Measurements from ENCODE around the gene MIPOL1. TPM values are rescaled to one million over a fixed set of nuclear protein-coding genes. Genes with fewer than 3 reads are reported as not detected.

The MIPOL1 gene
- total and polyA plus RNA-seq, 7 experiments from 2014 or later, result 0.12 to 0.69 (median 0.27) TPM; not detected in 4

DNA sequence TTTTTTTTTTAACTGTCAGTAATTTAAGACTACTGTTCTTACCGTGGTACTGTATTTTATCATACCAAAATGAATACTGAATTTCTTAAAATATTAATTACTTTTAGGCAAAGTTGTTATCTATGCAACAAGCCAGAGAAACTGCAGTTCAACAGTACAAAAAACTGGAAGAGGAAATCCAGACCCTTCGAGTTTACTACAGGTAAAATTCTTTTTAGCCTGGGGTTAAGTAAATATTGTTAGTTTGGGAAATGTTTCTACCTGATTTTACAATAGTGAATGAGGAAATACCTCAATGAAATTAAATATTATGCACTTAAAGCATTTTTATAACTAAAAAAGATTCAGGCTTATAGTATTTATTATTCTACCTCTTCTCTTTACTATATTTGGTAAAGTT, 225.0 kb downstream of the MIPOL1 start:
- H3K27ac Mint-ChIP-seq, result no peak overlapping the region
- ATAC-seq, result no peak
- H3K9me3 Mint-ChIP-seq, result peaks cover 0 to 11% (median 0%) of the 10 kb centered on the region in 11 donors
- no peaks in the 10 kb centered on the region for H3K4me1 Mint-ChIP-seq
- Histone ChIP-seq H3K9me3 (ENCODE audit: control insufficient read depth in 2 of 3, low read length in 3 of 3) (no peaks in the 10 kb centered on the region), H3K27ac (ENCODE audit: low read depth, low read length) (no peak overlapping the region), H3K4me1 (ENCODE audit: control insufficient read depth in 2 of 2, insufficient read depth in 2 of 2, low read length in 2 of 2) (no peaks in the 10 kb centered on the region), H3K36me3 (ENCODE audit: control insufficient read depth in 2 of 3, insufficient read depth in 3 of 3, low read length in 3 of 3) (no peaks in the 10 kb centered on the region), H3K27me3 (ENCODE audit: control insufficient read depth in 2 of 2, insufficient read depth in 2 of 2, low read length in 2 of 2) (no peaks in the 10 kb centered on the region), H3K4me3 (ENCODE audit: low read length) (no peak overlapping the region)
- H3K36me3 Mint-ChIP-seq, result no peaks in the 10 kb centered on the region
- no peak overlapping the region for H3K4me3 Mint-ChIP-seq
- H3K27me3 Mint-ChIP-seq, result no peaks in the 10 kb centered on the region
- DNase-seq, result no peak
- CTCF ChIA-PET, result no interaction called here
- POLR2A ChIA-PET, result no interaction called here
- intact Hi-C loops (cut with micrococcal nuclease), result no loop called here

DNA sequence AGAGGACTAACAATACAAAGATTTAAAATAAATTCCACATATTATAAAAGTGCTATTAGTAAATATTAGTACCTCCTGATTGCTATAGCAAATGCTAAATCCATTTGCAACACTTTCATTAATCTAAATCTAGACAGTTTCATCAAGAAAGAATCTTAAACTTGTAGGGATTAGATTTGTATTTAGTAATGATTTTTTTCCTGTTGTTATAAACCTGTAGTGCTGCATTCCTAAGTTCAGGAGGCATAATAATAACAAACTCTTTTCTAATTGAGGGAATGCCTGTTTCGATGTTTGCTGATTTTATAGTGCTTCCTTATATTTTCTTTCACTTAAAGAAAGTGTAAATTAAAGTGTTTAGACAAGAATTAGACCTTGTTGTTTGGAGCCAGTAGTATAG, 231.2 kb downstream of the MIPOL1 start:
- Mint-ChIP-seq H3K4me1 (no peaks in the 10 kb centered on the region), H3K9me3 (peaks cover 0 to 21% (median 4%) of the 10 kb centered on the region in 11 donors), H3K4me3 (no peak overlapping the region), H3K27ac (no peak overlapping the region), H3K27me3 (no peaks in the 10 kb centered on the region), H3K36me3 (no peaks in the 10 kb centered on the region)
- POLR2A ChIA-PET, result no interaction called here
- CTCF ChIA-PET, result no interaction called here
- ATAC-seq (no peak), DNase-seq (no peak)
- Histone ChIP-seq H3K4me1 (ENCODE audit: control insufficient read depth in 2 of 2, insufficient read depth in 2 of 2, low read length in 2 of 2) (no peaks in the 10 kb centered on the region), H3K27ac (ENCODE audit: low read depth, low read length) (no peak overlapping the region), H3K27me3 (ENCODE audit: control insufficient read depth in 2 of 2, insufficient read depth in 2 of 2, low read length in 2 of 2) (no peaks in the 10 kb centered on the region), H3K4me3 (ENCODE audit: low read length) (no peak overlapping the region), H3K9me3 (ENCODE audit: control insufficient read depth in 2 of 3, low read length in 3 of 3) (no peaks in the 10 kb centered on the region), H3K36me3 (ENCODE audit: control insufficient read depth in 2 of 3, insufficient read depth in 3 of 3, low read length in 3 of 3) (no peaks in the 10 kb centered on the region)
- intact Hi-C loops (cut with micrococcal nuclease), result no loop called here

DNA sequence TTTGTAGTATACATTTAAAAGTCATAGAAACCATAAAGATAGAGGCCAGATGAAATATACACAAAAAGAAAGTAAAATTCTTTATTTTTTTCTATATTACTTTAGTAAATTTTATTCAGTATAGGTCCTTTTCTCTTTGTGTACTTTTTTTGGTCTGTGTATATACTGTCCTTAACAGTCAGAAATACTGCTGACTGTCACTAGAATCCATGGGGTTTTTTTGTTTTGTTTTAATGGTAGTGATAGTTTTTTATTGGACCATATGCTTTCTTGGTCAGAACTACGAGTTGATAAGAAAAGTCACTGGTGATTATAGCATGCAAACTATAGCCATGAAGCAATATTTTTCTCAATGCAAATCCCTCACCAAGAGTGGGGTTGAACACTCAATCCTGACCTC, 231.9 kb downstream of the MIPOL1 start:
- H3K4me3 Mint-ChIP-seq, result no peak overlapping the region
- no peak overlapping the region for H3K27ac Mint-ChIP-seq
- H3K4me1 Mint-ChIP-seq, result no peaks in the 10 kb centered on the region
- CTCF ChIA-PET, result no interaction called here
- no peak for DNase-seq
- Histone ChIP-seq H3K4me1 (ENCODE audit: control insufficient read depth in 2 of 2, insufficient read depth in 2 of 2, low read length in 2 of 2) (no peaks in the 10 kb centered on the region), H3K27me3 (ENCODE audit: control insufficient read depth in 2 of 2, insufficient read depth in 2 of 2, low read length in 2 of 2) (no peaks in the 10 kb centered on the region), H3K27ac (ENCODE audit: low read depth, low read length) (no peak overlapping the region), H3K36me3 (ENCODE audit: control insufficient read depth in 2 of 3, insufficient read depth in 3 of 3, low read length in 3 of 3) (no peaks in the 10 kb centered on the region), H3K9me3 (ENCODE audit: control insufficient read depth in 2 of 3, low read length in 3 of 3) (no peaks in the 10 kb centered on the region), H3K4me3 (ENCODE audit: low read length) (no peak overlapping the region)
- ATAC-seq, result no peak
- intact Hi-C loops (cut with micrococcal nuclease), result no loop called here
- POLR2A ChIA-PET, result no interaction called here
- H3K27me3 Mint-ChIP-seq, result no peaks in the 10 kb centered on the region
- H3K36me3 Mint-ChIP-seq, result no peaks in the 10 kb centered on the region
- peaks cover 0 to 22% (median 4%) of the 10 kb centered on the region in 11 donors for H3K9me3 Mint-ChIP-seq

DNA sequence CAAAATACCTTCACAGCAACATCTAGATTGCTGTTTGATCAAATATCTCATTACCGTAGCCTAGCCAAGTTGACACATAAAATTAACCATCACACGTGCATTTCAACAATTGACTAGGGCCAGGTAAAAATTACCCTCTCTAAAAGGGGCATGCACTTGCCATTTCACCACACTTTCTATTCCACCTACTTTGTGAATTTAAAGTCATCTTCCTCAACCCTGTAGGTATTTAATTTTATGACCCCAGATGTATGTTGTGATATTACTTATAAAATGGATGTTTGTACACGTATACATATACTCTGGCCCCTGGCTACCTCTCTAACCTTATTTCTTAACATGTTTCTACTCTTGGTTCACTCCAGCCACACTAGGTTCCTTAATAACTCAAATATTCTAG, 237.1 kb downstream of the MIPOL1 start:
- Mint-ChIP-seq H3K4me3 (no peak overlapping the region), H3K27ac (no peak overlapping the region), H3K36me3 (no peaks in the 10 kb centered on the region), H3K4me1 (no peaks in the 10 kb centered on the region), H3K27me3 (no peaks in the 10 kb centered on the region), H3K9me3 (peaks cover 0 to 20% (median 5%) of the 10 kb centered on the region in 11 donors)
- ChIA-PET CTCF (no interaction called here), POLR2A (no interaction called here)
- Histone ChIP-seq H3K4me1 (ENCODE audit: control insufficient read depth in 2 of 2, insufficient read depth in 2 of 2, low read length in 2 of 2) (no peaks in the 10 kb centered on the region), H3K9me3 (ENCODE audit: control insufficient read depth in 2 of 3, low read length in 3 of 3) (no peaks in the 10 kb centered on the region), H3K27me3 (ENCODE audit: control insufficient read depth in 2 of 2, insufficient read depth in 2 of 2, low read length in 2 of 2) (no peaks in the 10 kb centered on the region), H3K36me3 (ENCODE audit: control insufficient read depth in 2 of 3, insufficient read depth in 3 of 3, low read length in 3 of 3) (no peaks in the 10 kb centered on the region), H3K4me3 (ENCODE audit: low read length) (no peak overlapping the region), H3K27ac (ENCODE audit: low read depth, low read length) (no peak overlapping the region)
- DNase-seq, result peak in 1 of 9 donors; percentile 0
- intact Hi-C loops (cut with micrococcal nuclease), result no loop called here
- no peak for ATAC-seq

DNA sequence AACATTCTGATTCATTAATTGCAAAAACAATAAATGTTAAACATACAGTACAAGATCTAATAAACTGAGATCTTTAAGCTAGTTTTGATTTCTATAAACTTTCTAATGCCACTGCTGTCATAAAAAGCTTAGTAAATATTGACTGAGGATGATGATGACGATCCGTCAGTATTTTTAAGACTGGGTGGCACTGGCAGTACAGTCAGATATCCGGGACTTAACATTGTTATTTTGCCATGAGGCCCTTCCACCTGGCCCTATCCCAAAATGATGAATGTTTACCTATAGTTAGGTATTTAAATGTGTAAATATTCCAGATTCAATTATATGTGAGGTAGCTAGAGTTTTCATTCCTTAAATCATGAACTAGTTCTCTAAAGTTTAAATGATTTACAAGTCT, 238.8 kb downstream of the MIPOL1 start:
- no peaks in the 10 kb centered on the region for H3K4me1 ChIP-seq (ENCODE audit: control insufficient read depth in 2 of 2, insufficient read depth in 2 of 2, low read length in 2 of 2)
- no peak overlapping the region for H3K4me3 ChIP-seq (ENCODE audit: low read length)
- no peak overlapping the region for H3K4me3 Mint-ChIP-seq
- no peaks in the 10 kb centered on the region for H3K9me3 ChIP-seq (ENCODE audit: control insufficient read depth in 2 of 3, low read length in 3 of 3)
- DNase-seq, result no peak
- no peak overlapping the region for H3K27ac Mint-ChIP-seq
- peaks cover 0 to 19% (median 5%) of the 10 kb centered on the region in 11 donors for H3K9me3 Mint-ChIP-seq
- H3K27me3 Mint-ChIP-seq, result no peaks in the 10 kb centered on the region
- no peaks in the 10 kb centered on the region for H3K36me3 Mint-ChIP-seq
- H3K27me3 ChIP-seq (ENCODE audit: control insufficient read depth in 2 of 2, insufficient read depth in 2 of 2, low read length in 2 of 2), result no peaks in the 10 kb centered on the region
- H3K27ac ChIP-seq (ENCODE audit: low read depth, low read length), result no peak overlapping the region
- H3K36me3 ChIP-seq (ENCODE audit: control insufficient read depth in 2 of 3, insufficient read depth in 3 of 3, low read length in 3 of 3), result no peaks in the 10 kb centered on the region
- no peaks in the 10 kb centered on the region for H3K4me1 Mint-ChIP-seq
- CTCF ChIA-PET, result no interaction called here
- POLR2A ChIA-PET, result no interaction called here
- intact Hi-C loops (cut with micrococcal nuclease), result no loop called here
- ATAC-seq, result no peak

DNA sequence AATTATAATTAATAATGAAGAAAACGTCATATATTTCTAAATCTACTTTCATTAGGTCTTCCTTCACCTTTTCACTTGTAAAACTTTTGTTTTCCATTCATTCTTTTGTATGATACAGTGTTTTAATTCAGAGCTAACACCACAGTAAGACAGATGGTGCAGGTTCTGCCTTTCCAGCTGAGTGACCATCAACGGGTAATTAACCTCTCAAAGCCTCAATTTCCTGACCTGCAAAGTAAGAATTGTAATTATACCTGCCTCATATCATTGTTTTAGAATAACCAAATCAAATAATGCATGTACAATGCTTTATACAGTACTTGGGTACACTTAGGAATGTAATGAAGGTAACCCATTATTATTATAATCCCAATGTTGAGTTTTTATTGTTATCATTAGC, 239.8 kb downstream of the MIPOL1 start:
- peaks cover 0 to 15% (median 5%) of the 10 kb centered on the region in 11 donors for H3K9me3 Mint-ChIP-seq
- Histone ChIP-seq H3K4me3 (ENCODE audit: low read length) (no peak overlapping the region), H3K9me3 (ENCODE audit: control insufficient read depth in 2 of 3, low read length in 3 of 3) (no peaks in the 10 kb centered on the region), H3K36me3 (ENCODE audit: control insufficient read depth in 2 of 3, insufficient read depth in 3 of 3, low read length in 3 of 3) (no peaks in the 10 kb centered on the region), H3K4me1 (ENCODE audit: control insufficient read depth in 2 of 2, insufficient read depth in 2 of 2, low read length in 2 of 2) (no peaks in the 10 kb centered on the region), H3K27ac (ENCODE audit: low read depth, low read length) (no peak overlapping the region), H3K27me3 (ENCODE audit: control insufficient read depth in 2 of 2, insufficient read depth in 2 of 2, low read length in 2 of 2) (no peaks in the 10 kb centered on the region)
- no peaks in the 10 kb centered on the region for H3K4me1 Mint-ChIP-seq
- H3K36me3 Mint-ChIP-seq, result no peaks in the 10 kb centered on the region
- POLR2A ChIA-PET, result no interaction called here
- no peaks in the 10 kb centered on the region for H3K27me3 Mint-ChIP-seq
- intact Hi-C loops (cut with micrococcal nuclease), result no loop called here
- no peak for DNase-seq
- no peak overlapping the region for H3K4me3 Mint-ChIP-seq
- H3K27ac Mint-ChIP-seq, result no peak overlapping the region
- ATAC-seq, result no peak
- CTCF ChIA-PET, result no interaction called here

DNA sequence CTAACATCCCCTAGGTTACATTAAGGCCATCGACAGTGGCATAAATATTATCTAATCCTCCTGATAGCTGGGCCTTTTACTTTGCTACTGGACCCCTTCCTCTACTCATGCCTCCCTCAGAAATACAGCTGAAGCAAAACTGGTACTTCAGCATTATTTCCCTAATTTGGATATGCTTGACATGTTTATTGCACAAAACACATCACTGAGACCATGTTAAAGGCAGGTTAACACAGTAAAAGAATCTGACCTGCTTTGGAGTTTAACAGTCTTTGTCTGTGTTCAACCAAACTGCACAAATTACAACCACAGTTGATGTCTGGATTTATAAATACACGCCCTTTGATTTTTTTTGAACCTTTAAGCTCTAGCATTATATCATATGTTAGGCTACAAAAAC, 240.7 kb downstream of the MIPOL1 start:
- H3K4me3 Mint-ChIP-seq, result no peak overlapping the region

More for the DNA sequence above, 240.7 kb downstream of the MIPOL1 start:
- no peaks in the 10 kb centered on the region for H3K4me1 Mint-ChIP-seq
- POLR2A ChIA-PET, result no interaction called here
- Histone ChIP-seq H3K9me3 (ENCODE audit: control insufficient read depth in 2 of 3, low read length in 3 of 3) (no peaks in the 10 kb centered on the region), H3K36me3 (ENCODE audit: control insufficient read depth in 2 of 3, insufficient read depth in 3 of 3, low read length in 3 of 3) (no peaks in the 10 kb centered on the region), H3K4me1 (ENCODE audit: control insufficient read depth in 2 of 2, insufficient read depth in 2 of 2, low read length in 2 of 2) (no peaks in the 10 kb centered on the region), H3K27me3 (ENCODE audit: control insufficient read depth in 2 of 2, insufficient read depth in 2 of 2, low read length in 2 of 2) (no peaks in the 10 kb centered on the region), H3K27ac (ENCODE audit: low read depth, low read length) (no peak overlapping the region), H3K4me3 (ENCODE audit: low read length) (no peak overlapping the region)
- no peak for DNase-seq
- CTCF ChIA-PET, result no interaction called here
- no peak for ATAC-seq
- peaks cover 0 to 15% (median 5%) of the 10 kb centered on the region in 11 donors for H3K9me3 Mint-ChIP-seq
- no peaks in the 10 kb centered on the region for H3K36me3 Mint-ChIP-seq
- H3K27me3 Mint-ChIP-seq, result no peaks in the 10 kb centered on the region
- H3K27ac Mint-ChIP-seq, result no peak overlapping the region
- intact Hi-C loops (cut with micrococcal nuclease), result no loop called here
